Common myeloid progenitor, CD34-positive (primary cell): ENCODE results near the gene CYB5R3.

ENCODE experiments used
- CTCF ChIA-PET: fragments of 350-600 bp; sonication (Branson Sonifier 250); formaldehyde crosslinking; loops from one replicate; lab custom pipeline; 2021; ENCODE audit warnings: antibody characterized with exemption; lab: Charles Lee
- POLR2A ChIA-PET: fragments of 350-600 bp; sonication (Branson Sonifier 250); formaldehyde crosslinking; loops from one replicate; lab custom pipeline; 2021; ENCODE audit warnings: antibody characterized with exemption; lab: Charles Lee
- DNase-seq, 3 donors: peaks; one replicate each; pipeline versions ENCODE4 v3.0.0 to v3.0.0-alpha.2; 2013
- H3K27ac ChIP-seq, 2 experiments: 1 replicate in 1 of 2; 2 replicates in 1 of 2; pipeline ENCODE4 v1.7.0; 2013; ENCODE audit warnings: inconsistent platforms in 2 of 2, low read length in 2 of 2, mild to moderate bottlenecking in 2 of 2, low read depth in 1 of 2, moderate library complexity in 1 of 2; ENCODE audit not compliant: severe bottlenecking in 2 of 2, insufficient read depth in 1 of 2, poor library complexity in 1 of 2
- H3K27me3 ChIP-seq, 5 experiments: replicated peaks in 2 of 5; 1 replicate in 3 of 5; 2 replicates in 2 of 5; pipeline versions ENCODE4 v1.6.1 to v1.7.0; 2013; ENCODE audit warnings: low read length in 4 of 5, mild to moderate bottlenecking in 2 of 5, moderate library complexity in 2 of 5, inconsistent platforms in 1 of 5; ENCODE audit not compliant: insufficient read depth in 5 of 5, control insufficient read depth in 4 of 5
- H3K36me3 ChIP-seq, 4 experiments: 1 replicate in 2 of 4; 2 replicates in 2 of 4; pipeline versions ENCODE4 v1.6.1 to v1.7.0; 2013; ENCODE audit warnings: low read length in 3 of 4, control low read depth in 1 of 4, mild to moderate bottlenecking in 1 of 4; ENCODE audit not compliant: control insufficient read depth in 4 of 4, insufficient read depth in 4 of 4
- H3K4me1 ChIP-seq, 4 experiments: 1 replicate in 3 of 4; 2 replicates in 1 of 4; pipeline versions ENCODE4 v1.6.1 to v1.7.1; 2013; ENCODE audit warnings: low read length in 3 of 4, mild to moderate bottlenecking in 3 of 4, control low read depth in 1 of 4, inconsistent platforms in 1 of 4, moderate library complexity in 1 of 4; ENCODE audit not compliant: control insufficient read depth in 4 of 4, insufficient read depth in 4 of 4; ENCODE audit errors: control extremely low read depth in 1 of 4
- H3K4me3 ChIP-seq, 7 experiments: 1 replicate in 4 of 7; 2 replicates in 3 of 7; pipeline versions ENCODE4 v1.5.1 to v1.7.0; 2013; ENCODE audit warnings: mild to moderate bottlenecking in 7 of 7, low read length in 6 of 7, moderate library complexity in 6 of 7, inconsistent platforms in 2 of 7, low read depth in 2 of 7, control low read depth in 1 of 7; ENCODE audit not compliant: insufficient read depth in 4 of 7, control insufficient read depth in 1 of 7; ENCODE audit errors: extremely low read depth in 1 of 7
- H3K9me3 ChIP-seq, 5 experiments: 1 replicate in 4 of 5; 2 replicates in 1 of 5; pipeline versions ENCODE4 v1.6.1 to v1.7.1; 2013; ENCODE audit warnings: low read length in 4 of 5, mild to moderate bottlenecking in 2 of 5, inconsistent platforms in 1 of 5, low read depth in 1 of 5, moderate library complexity in 1 of 5; ENCODE audit not compliant: control insufficient read depth in 4 of 5, insufficient read depth in 2 of 5; ENCODE audit errors: control extremely low read depth in 1 of 5
- WGBS: methylation state at CpG from one replicate; pipeline ENCODE4 v1.1.5; 2013; ENCODE audit not compliant: insufficient coverage; 5-methylcytosine and 5-hydroxymethylcytosine counted together

CYB5R3 gene

GRCh38 chr22:42587588-42588175, 61.5 kb downstream of the CYB5R3 start:
- ChIA-PET CTCF (no interaction called here), POLR2A (no interaction called here)
- no peak for DNase-seq
- H3K4me1 ChIP-seq, result peaks cover 0 to 7% (median 0%) of the 10 kb centered on the region in 4 experiments
- peaks cover 17 to 84% (median 67%) of the 10 kb centered on the region in 4 experiments for H3K36me3 ChIP-seq
- no peaks in the 10 kb centered on the region for H3K27me3 ChIP-seq
- H3K27ac ChIP-seq, result no peak overlapping the region
- H3K9me3 ChIP-seq, result no peaks in the 10 kb centered on the region
- WGBS, result 87% methylated on average over 4 of the region's 5 CpGs
- no peak overlapping the region for H3K4me3 ChIP-seq

GRCh38 chr22:42586381-42586780, 62.8 kb downstream of the CYB5R3 start:
- H3K27me3 ChIP-seq, result no peaks in the 10 kb centered on the region
- H3K4me1 ChIP-seq, result peaks cover 0 to 12% (median 6%) of the 10 kb centered on the region in 4 experiments
- H3K36me3 ChIP-seq, result peaks cover 15 to 71% (median 54%) of the 10 kb centered on the region in 4 experiments
- H3K9me3 ChIP-seq, result no peaks in the 10 kb centered on the region
- no peak overlapping the region for H3K4me3 ChIP-seq
- DNase-seq, result no peak
- H3K27ac ChIP-seq, result no peak overlapping the region
- 100% methylated on average over 1 of the region's 4 CpGs for WGBS
- ChIA-PET POLR2A (interaction anchor here (1.5 kb wide), 1 partner anchor 28 kb away, joined by 3 read pairs; the partner anchor contains the start of gene POLDIP3), CTCF (interaction anchor here (1.1 to 1.5 kb wide), 3 partner anchors 11 to 23 kb away, joined by 3 to 4 read pairs (median 4); no protein-coding TSS in a partner anchor)

DNA sequence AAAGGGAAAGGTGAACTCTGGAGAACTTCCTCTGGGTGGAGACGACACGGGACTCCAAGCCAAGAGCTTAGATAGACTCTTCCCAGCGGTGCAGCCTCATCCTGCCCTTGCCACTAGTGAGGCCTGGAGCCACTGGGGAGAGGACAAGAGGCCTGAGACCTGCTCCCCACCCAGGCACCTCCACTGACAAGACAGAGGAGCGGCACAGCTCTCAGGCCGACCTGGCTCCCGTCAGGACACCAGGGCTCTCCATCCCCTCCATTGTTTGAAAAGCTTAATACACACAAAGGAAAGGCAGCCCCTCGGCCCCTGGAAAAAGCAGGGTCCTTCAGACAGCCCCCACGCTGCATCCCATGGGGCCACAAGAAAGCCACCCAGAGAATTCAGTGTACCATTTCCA, 64.1 kb downstream of the CYB5R3 start:
- no peaks in the 10 kb centered on the region for H3K27me3 ChIP-seq
- no peak overlapping the region for H3K27ac ChIP-seq
- H3K9me3 ChIP-seq, result no peaks in the 10 kb centered on the region
- no peak overlapping the region for H3K4me3 ChIP-seq
- H3K36me3 ChIP-seq, result peaks cover 15 to 62% (median 45%) of the 10 kb centered on the region in 4 experiments
- no peak for DNase-seq
- WGBS, result 90% methylated on average over 8 of the region's 8 CpGs
- peaks cover 0 to 12% (median 8%) of the 10 kb centered on the region in 4 experiments for H3K4me1 ChIP-seq
- CTCF ChIA-PET, result interaction anchor here (1.3 to 1.5 kb wide), 5 partner anchors 9 to 35 kb away, joined by 3 to 4 read pairs (median 3); no protein-coding TSS in a partner anchor
- POLR2A ChIA-PET, result interaction anchor here (1.5 kb wide), 1 partner anchor 29 kb away, joined by 3 read pairs; the partner anchor contains the start of gene POLDIP3

DNA sequence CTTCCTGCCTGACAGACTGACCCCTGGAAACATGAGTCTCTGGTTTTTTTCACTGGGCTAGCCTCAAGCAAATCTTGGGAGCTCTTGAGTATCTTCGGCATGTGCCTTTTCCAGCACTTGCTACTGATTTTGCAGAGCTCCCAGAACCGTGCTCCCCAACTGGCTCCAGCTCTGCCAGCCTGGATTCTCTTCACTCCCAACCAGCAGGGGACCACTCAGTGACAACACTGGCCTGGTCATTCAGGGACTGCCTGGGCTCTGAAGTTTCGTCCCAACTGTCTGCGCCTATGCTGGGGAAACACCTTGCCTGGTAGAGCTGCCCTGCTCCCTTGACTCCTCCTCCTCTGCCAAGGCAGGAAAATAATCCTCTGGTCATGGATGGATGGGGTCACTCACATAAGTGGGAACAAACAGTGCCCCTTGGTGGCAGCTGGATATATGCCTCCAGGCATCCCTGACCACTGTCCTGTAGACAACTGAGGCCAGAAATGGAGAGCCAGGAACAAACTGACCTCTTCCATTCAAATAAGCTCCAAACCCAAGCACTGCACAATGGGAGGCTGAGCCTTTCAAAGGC, 64.7 kb downstream of the CYB5R3 start:
- Histone ChIP-seq H3K27me3 (no peaks in the 10 kb centered on the region), H3K4me1 (peaks cover 0 to 12% (median 8%) of the 10 kb centered on the region in 4 experiments), H3K9me3 (no peaks in the 10 kb centered on the region), H3K4me3 (no peak overlapping the region), H3K36me3 (peaks cover 15 to 59% (median 43%) of the 10 kb centered on the region in 4 experiments), H3K27ac (no peak overlapping the region)
- no peak for DNase-seq
- POLR2A ChIA-PET, result no interaction called here
- CTCF ChIA-PET, result interaction anchor here (1.3 to 1.5 kb wide), 4 partner anchors 10 to 35 kb away, joined by 3 read pairs; no protein-coding TSS in a partner anchor
- WGBS, result 98% methylated on average over 4 of the region's 4 CpGs

- ChIA-PET POLR2A (interaction anchor here (0.7 kb wide), 1 partner anchor 77 kb away, joined by 3 read pairs; no protein-coding TSS in a partner anchor), CTCF (interaction anchor here (0.9 to 1.5 kb wide), 3 partner anchors 8 to 29 kb away, joined by 3 read pairs; no protein-coding TSS in a partner anchor)
- Histone ChIP-seq H3K36me3 (peaks cover 13 to 56% (median 46%) of the 10 kb centered on the region in 4 experiments), H3K27me3 (no peaks in the 10 kb centered on the region), H3K4me1 (peaks cover 0 to 12% (median 8%) of the 10 kb centered on the region in 4 experiments), H3K4me3 (no peak overlapping the region), H3K9me3 (no peaks in the 10 kb centered on the region), H3K27ac (no peak overlapping the region)
- no peak for DNase-seq
- WGBS, result 100% methylated on average over 1 of the region's 1 CpG
These were observed 66.2 kb downstream of the CYB5R3 start for GRCh38 chr22:42582987-42583386.

GRCh38 chr22:42581762-42582716, 67.2 kb downstream of the CYB5R3 start:
- H3K27ac ChIP-seq, result peak overlapping the region in 1 of 2 experiments; percentile 58
- POLR2A ChIA-PET, result interaction anchor here (0.6 to 1.4 kb wide), 2 partner anchors 9 to 33 kb away, joined by 4 to 6 read pairs; partner anchors contain the start of gene POLDIP3
- H3K9me3 ChIP-seq, result no peaks in the 10 kb centered on the region
- DNase-seq, result peak; percentile 67 to 84 (median 82)
- peaks cover 0 to 10% (median 5%) of the 10 kb centered on the region in 4 experiments for H3K4me1 ChIP-seq
- CTCF ChIA-PET, result interaction anchor here (0.9 to 1.5 kb wide), 3 partner anchors 9 to 39 kb away, joined by 3 to 4 read pairs (median 3); no protein-coding TSS in a partner anchor
- peak overlapping the region; percentile 61 to 81 (median 75) for H3K4me3 ChIP-seq
- H3K36me3 ChIP-seq, result peaks cover 9 to 54% (median 43%) of the 10 kb centered on the region in 4 experiments
- no peaks in the 10 kb centered on the region for H3K27me3 ChIP-seq
- 7% methylated on average over 53 of the region's 64 CpGs for WGBS
